Left lobe of liver (tissue), 2 donors: ENCODE measurements around the gene SYNPO2. TPM values are rescaled to one million over a fixed set of nuclear protein-coding genes. Genes with fewer than 3 reads are reported as not detected.

Source experiments
- ATAC-seq: fragments of 200-7000 bp; cut with Tn5 transposase; one replicate; pipeline ENCODE4 v1.9.1; 2020; ENCODE audit warnings: mild to moderate bottlenecking, moderate library complexity
- DNase-seq: peaks from one replicate; pipeline ENCODE4 v3.0.0-alpha.2; 2020; ENCODE audit warnings: low spot score
- total RNA-seq: library from RNA; stranded (reverse); gene quantifications from one replicate; pipeline ENCODE4 v1.2.1, GENCODE V29; 2021
- donor health status: DM: no; HTN: no; CAD: no; lungs with moderate emphysema.
- donor health status: DM: no; HTN: yes; CAD: no.

SYNPO2 gene
- total RNA-seq, 1 donor from 2014 or later: 3.6 TPM

- ATAC-seq: no peak
- DNase-seq: no peak
These were observed 43.1 kb downstream of the SYNPO2 start for GRCh38 chr4:118931786-118932185.

GRCh38 chr4:118935819-118936218 is 47.2 kb downstream of the SYNPO2 start:
- ATAC-seq (no peak), DNase-seq (no peak)

- DNase-seq (no peak), ATAC-seq (no peak)
These were observed 47.8 kb downstream of the SYNPO2 start for GRCh38 chr4:118936406-118936805.

GRCh38 chr4:118939169-118939783 is 50.6 kb downstream of the SYNPO2 start:
- no peak for ATAC-seq
- DNase-seq: no peak

GRCh38 chr4:118941149-118941548 is 52.5 kb downstream of the SYNPO2 start:
- ATAC-seq: peak; percentile 84
- peak; percentile 68 for DNase-seq

- ATAC-seq (peak; percentile 94), DNase-seq (no peak)
These were observed 53.1 kb downstream of the SYNPO2 start for GRCh38 chr4:118941799-118942198.

GRCh38 chr4:118942465-118942864 is 53.8 kb downstream of the SYNPO2 start:
- DNase-seq (no peak), ATAC-seq (no peak)

GRCh38 chr4:118947095-118947494 is 58.4 kb downstream of the SYNPO2 start:
- DNase-seq (no peak), ATAC-seq (no peak)

- no peak for DNase-seq
- ATAC-seq: no peak
These were observed 60.0 kb downstream of the SYNPO2 start for GRCh38 chr4:118948545-118949144.

GRCh38 chr4:118950224-118950623 is 61.6 kb downstream of the SYNPO2 start:
- ATAC-seq (no peak), DNase-seq (no peak)

GRCh38 chr4:118950929-118951570 is 62.4 kb downstream of the SYNPO2 start:
- DNase-seq: no peak
- ATAC-seq: no peak

GRCh38 chr4:118953276-118953675 is 64.6 kb downstream of the SYNPO2 start:
- no peak for DNase-seq

GRCh38 chr4:118954246-118954645 is 65.6 kb downstream of the SYNPO2 start:
- no peak for DNase-seq
- peak; percentile 89 for ATAC-seq

More at GRCh38 chr4:118953276-118953675, 64.6 kb downstream of the SYNPO2 start:
- no peak for ATAC-seq

- no peak for ATAC-seq
- no peak for DNase-seq
These were observed 66.9 kb downstream of the SYNPO2 start for GRCh38 chr4:118955515-118955914.

- DNase-seq (no peak), ATAC-seq (no peak)
These were observed 69.2 kb downstream of the SYNPO2 start for GRCh38 chr4:118957722-118958445.

- ATAC-seq: no peak
- DNase-seq: no peak
These were observed 73.9 kb downstream of the SYNPO2 start for GRCh38 chr4:118962540-118962939.

- DNase-seq (no peak), ATAC-seq (no peak)
These were observed 76.3 kb downstream of the SYNPO2 start for GRCh38 chr4:118964891-118965411.

GRCh38 chr4:118967393-118967792 is 78.7 kb downstream of the SYNPO2 start:
- ATAC-seq: no peak
- DNase-seq: no peak

- peak; percentile 70 for ATAC-seq
- no peak for DNase-seq
These were observed 79.4 kb downstream of the SYNPO2 start for GRCh38 chr4:118968005-118968404.

GRCh38 chr4:118968813-118969212 is 80.2 kb downstream of the SYNPO2 start:
- DNase-seq (no peak), ATAC-seq (peak; percentile 64)

GRCh38 chr4:118969359-118969758 is 80.7 kb downstream of the SYNPO2 start:
- no peak for DNase-seq
- peak; percentile 91 for ATAC-seq
